GM18499 (cell line): ENCODE measurements around the gene FAM193B.

Experiments used
- ATAC-seq: cut with Tn5 transposase; IDR thresholded peaks from one replicate; pipeline ENCODE4 v1.9.1; 2021; ENCODE audit warnings: moderate number of reproducible peaks; ENCODE audit not compliant: insufficient read depth, unreplicated experiment

Gene FAM193B

GRCh38 chr5:177503351-177504085, 50.8 kb downstream of the FAM193B start:
- ATAC-seq = no peak

GRCh38 chr5:177502886-177503285, 51.5 kb downstream of the FAM193B start:
- ATAC-seq = no peak

GRCh38 chr5:177501874-177502678, 52.3 kb downstream of the FAM193B start:
- no peak for ATAC-seq

- no peak for ATAC-seq
Observed at GRCh38 chr5:177500685-177501522, 53.5 kb downstream of the FAM193B start.

GRCh38 chr5:177499842-177500241, 54.5 kb downstream of the FAM193B start:
- ATAC-seq = no peak

GRCh38 chr5:177498013-177498787, 56.2 kb downstream of the FAM193B start:
- no peak for ATAC-seq

GRCh38 chr5:177497292-177498012, 56.9 kb downstream of the FAM193B start, which contains the start of gene PDLIM7:
PDLIM7 (minus strand) TSS chr5:177497604; CDS start chr5:177496512, 1,092 bp downstream.
- peak; percentile 37 for ATAC-seq

GRCh38 chr5:177496727-177497291, 57.6 kb downstream of the FAM193B start:
- no peak for ATAC-seq

GRCh38 chr5:177496070-177496726, 58.2 kb downstream of the FAM193B start:
- no peak for ATAC-seq

GRCh38 chr5:177495243-177496060, 58.9 kb downstream of the FAM193B start:
- ATAC-seq = no peak

GRCh38 chr5:177494346-177495195, 59.8 kb downstream of the FAM193B start:
- ATAC-seq = no peak

- no peak for ATAC-seq
Observed at GRCh38 chr5:177493795-177494345, 60.5 kb downstream of the FAM193B start.

GRCh38 chr5:177492841-177493240, 61.5 kb downstream of the FAM193B start:
- ATAC-seq = no peak

GRCh38 chr5:177491983-177492746, 62.2 kb downstream of the FAM193B start:
- no peak for ATAC-seq

GRCh38 chr5:177491429-177491945, 62.9 kb downstream of the FAM193B start:
- ATAC-seq = no peak
